AG04450 (cell line): ENCODE measurements around the gene ZNF529. TPM values are rescaled to one million over a fixed set of nuclear protein-coding genes. Genes with fewer than 3 reads are reported as not detected.

Source experiments
- CTCF ChIA-PET: fragments of 300-600, 350-600 bp; formaldehyde crosslinking; extraction: SDS; loops from one replicate; lab custom pipeline; 2022; ENCODE audit warnings: antibody characterized with exemption, inconsistent platforms; lab: Charles Lee
- POLR2A ChIA-PET: fragments of 350-600 bp; formaldehyde crosslinking; extraction: SDS; loops from one replicate; lab custom pipeline; 2021; ENCODE audit warnings: antibody characterized with exemption, inconsistent platforms; lab: Yijun Ruan, JAX
- DNase-seq: peaks from one replicate; pipeline ENCODE4 v3.0.0-alpha.2; 2011; ENCODE audit warnings: low read depth, low spot score
- H3K27ac ChIP-seq: one replicate; pipeline ENCODE4 v1.5.1; 2012; ENCODE audit warnings: low read depth, low read length, control low read depth
- H3K27me3 ChIP-seq: one replicate; pipeline ENCODE4 v1.6.0; 2012; ENCODE audit warnings: low read length; ENCODE audit not compliant: control insufficient read depth, insufficient read depth
- H3K4me3 ChIP-seq: 2 replicates; pipeline ENCODE4 v1.5.1; 2011; ENCODE audit warnings: mild to moderate bottlenecking, low read depth, low read length, control low read depth
- H3K9me3 ChIP-seq: 2 replicates; pipeline ENCODE4 v1.5.1; 2012; ENCODE audit warnings: low read length; ENCODE audit not compliant: control insufficient read depth, insufficient read depth
- CTCF ChIP-seq: IDR thresholded peaks from 2 replicates; pipeline ENCODE4 v1.5.1; 2011; ENCODE audit warnings: low read depth, low read length, control low read depth, inconsistent platforms
- polyA plus RNA-seq: library from polyadenylated mRNA; depleted of rRNA; stranded (reverse); fragments of >200 nt; gene quantifications from 2 replicates; pipeline ENCODE4 v1.2.3, GENCODE V29; 2011

The ZNF529 gene
- polyA plus RNA-seq, 1 experiment = 7.6 TPM

- no peaks in the 10 kb centered on the region for H3K27me3 ChIP-seq
- no peak for DNase-seq
- peak overlapping the region; percentile 65 for H3K27ac ChIP-seq
- H3K4me3 ChIP-seq = peak overlapping the region; percentile 99
- ChIA-PET CTCF (no interaction called here), POLR2A (interaction anchor here (0.6 to 2.6 kb wide), 4 partner anchors 33 to 91 kb away, joined by 8 to 9 read pairs (median 8); partner anchors contain the start of genes ZNF260, ZNF382 and ZNF566)
- H3K9me3 ChIP-seq = peaks cover 33% of the 10 kb centered on the region
- TF ChIP-seq CTCF = no peak
Observed at GRCh38 chr19:36572593-36573019, 486 bp downstream of the ZNF529 start.

- POLR2A ChIA-PET = no interaction called here
- no peak for DNase-seq
- no peak overlapping the region for H3K27ac ChIP-seq
- H3K27me3 ChIP-seq = no peaks in the 10 kb centered on the region
- H3K4me3 ChIP-seq = no peak overlapping the region
- CTCF ChIA-PET = no interaction called here
- H3K9me3 ChIP-seq = peaks cover 59% of the 10 kb centered on the region
- TF ChIP-seq CTCF = no peak
Observed at GRCh38 chr19:36564391-36564790, 8.7 kb downstream of the ZNF529 start.

- ChIA-PET POLR2A (no interaction called here), CTCF (no interaction called here)
- TF ChIP-seq CTCF = no peak
Observed at GRCh38 chr19:36547001-36547732, 25.9 kb downstream of the ZNF529 start.

GRCh38 chr19:36528921-36529518 is 44.1 kb downstream of the ZNF529 start:
- TF ChIP-seq CTCF = no peak
- H3K27me3 ChIP-seq = no peaks in the 10 kb centered on the region
- no peak for DNase-seq
- peak overlapping the region; percentile 39 for H3K27ac ChIP-seq
- ChIA-PET CTCF (interaction anchor here (1.5 kb wide), 1 partner anchor 12 kb away, joined by 3 read pairs; no protein-coding TSS in a partner anchor), POLR2A (interaction anchor here (1.0 to 1.7 kb wide), 6 partner anchors 15 to 138 kb away, joined by 3 to 17 read pairs (median 4); partner anchors contain the start of genes ZFP82, ZNF461, ZNF529 and ZNF566)
- H3K4me3 ChIP-seq = peak overlapping the region; percentile 93
- H3K9me3 ChIP-seq = peaks cover 43% of the 10 kb centered on the region

More at GRCh38 chr19:36547001-36547732, 25.9 kb downstream of the ZNF529 start:
- Histone ChIP-seq H3K9me3 (peaks cover 25% of the 10 kb centered on the region), H3K27me3 (no peaks in the 10 kb centered on the region), H3K27ac (no peak overlapping the region), H3K4me3 (no peak overlapping the region)
- no peak for DNase-seq
